K562 (cell line): Measurements from ENCODE around the gene RAMP2. TPM values are rescaled to one million over a fixed set of nuclear protein-coding genes. Genes with fewer than 3 reads are reported as not detected.
A peak's percentile ranks its signal among the peaks of the same experiment; 100 is the strongest.

ENCODE experiments used
- BMI1 ChIP-seq: fragments of 150-350 bp; IDR thresholded peaks from 2 replicates; pipeline ENCODE4 v1.6.1; 2014; ENCODE audit warnings: low read length
- CCAR2 ChIP-seq: fragments of 200-400 bp; formaldehyde crosslinking; IDR thresholded peaks from 2 replicates; pipeline ENCODE4 v1.6.1; 2017; ENCODE audit warnings: mild to moderate bottlenecking, low read depth, low read length
- FOXM1 ChIP-seq, 2 experiments: fragments of 450-650 bp in 1 of 2; sonication (generic) in 1 of 2; formaldehyde crosslinking in 1 of 2; IDR thresholded peaks; 2 replicates each; pipeline versions ENCODE4 v1.6.1 to v1.9.0; 2017 to 2022; ENCODE audit warnings: low read depth in 2 of 2, mild to moderate bottlenecking in 2 of 2, missing genetic modification reagents in 1 of 2, moderate library complexity in 1 of 2
- HMG20A ChIP-seq: fragments of 450-650 bp; formaldehyde crosslinking; conservative IDR thresholded peaks from 2 replicates; pipeline ENCODE4 v1.4.0; 2020; ENCODE audit warnings: mild to moderate bottlenecking, mixed read lengths
- HMGN3 ChIP-seq: IDR thresholded peaks from 2 replicates; pipeline ENCODE4 v1.6.1; 2011; ENCODE audit warnings: borderline replicate concordance, low read depth, mild to moderate bottlenecking, mixed read lengths, low read length; ENCODE audit not compliant: insufficient read length; ENCODE audit errors: extremely low read depth
- IRF9 ChIP-seq: fragments of 450-650 bp; IDR thresholded peaks from 2 replicates; pipeline ENCODE4 v1.6.1; 2016; ENCODE audit warnings: missing biosample characterization, missing genetic modification characterization
- KLF16 ChIP-seq: IDR thresholded peaks from 2 replicates; pipeline ENCODE4 v1.6.1; 2016; ENCODE audit warnings: antibody characterized with exemption
- MED1 ChIP-seq: sonication (generic); formaldehyde crosslinking; IDR thresholded peaks from 2 replicates; pipeline ENCODE4 v1.8.1; 2023; ENCODE audit warnings: missing genetic modification reagents, borderline replicate concordance
- MLX ChIP-seq, 2 experiments: fragments of 450-650 bp in 1 of 2; sonication (generic) in 1 of 2; formaldehyde crosslinking; conservative IDR thresholded peaks; 2 replicates each; pipeline versions ENCODE4 v1.4.0 to v1.8.1; 2020 to 2022; ENCODE audit warnings: mild to moderate bottlenecking in 1 of 2, missing genetic modification reagents in 1 of 2
- MYNN ChIP-seq, 2 experiments: sonication (generic); formaldehyde crosslinking in 1 of 2; IDR thresholded peaks; 2 replicates each; pipeline versions ENCODE4 v1.5.0 to v1.6.1; 2016 to 2020; ENCODE audit warnings: antibody characterized with exemption in 1 of 2, missing genetic modification reagents in 1 of 2
- NFE2 ChIP-seq: IDR thresholded peaks from 2 replicates; pipeline ENCODE4 v1.6.1; 2014; ENCODE audit warnings: antibody characterized with exemption, low read depth
- NFE2L1 ChIP-seq: fragments of 450-650 bp; IDR thresholded peaks from 2 replicates; pipeline ENCODE4 v1.6.1; 2016; ENCODE audit warnings: missing genetic modification characterization, low read depth, mild to moderate bottlenecking, missing compliant biosample characterization, moderate library complexity, borderline replicate concordance
- NR2C2 ChIP-seq, 2 experiments: fragments of 200-800 bp in 1 of 2; sonication (Bioruptor generic) in 1 of 2; sonication (generic) in 1 of 2; formaldehyde crosslinking in 1 of 2; IDR thresholded peaks; 2 replicates each; pipeline versions ENCODE4 v1.6.1 to v1.8.0; 2016 to 2022; ENCODE audit warnings: mild to moderate bottlenecking in 1 of 2, missing compliant biosample characterization in 1 of 2, missing genetic modification characterization in 1 of 2, missing genetic modification reagents in 1 of 2
- PPARD ChIP-seq: fragments of 250-450 bp; sonication (Bioruptor Pico); IDR thresholded peaks from 2 replicates; pipeline ENCODE4 v1.8.0; 2022; ENCODE audit warnings: inconsistent platforms, mild to moderate bottlenecking, moderate library complexity
- SMARCB1 ChIP-seq: IDR thresholded peaks from 2 replicates; pipeline ENCODE4 v1.6.1; 2011; ENCODE audit warnings: improper control_type of control experiment, low read depth; ENCODE audit not compliant: insufficient read length
- TAF1 ChIP-seq: IDR thresholded peaks from 2 replicates; pipeline ENCODE4 v1.6.1; 2011; ENCODE audit warnings: mild to moderate bottlenecking, low read length, moderate library complexity; ENCODE audit not compliant: insufficient read depth, control insufficient read depth, severe bottlenecking; ENCODE audit errors: extremely low read depth
- ZBTB17 ChIP-seq: fragments of 450-650 bp; formaldehyde crosslinking; IDR thresholded peaks from 2 replicates; pipeline ENCODE4 v1.4.0; 2020; ENCODE audit warnings: mild to moderate bottlenecking
- ZNF232 ChIP-seq: sonication (generic); formaldehyde crosslinking; IDR thresholded peaks from 2 replicates; pipeline ENCODE4 v1.8.0; 2022; ENCODE audit warnings: mild to moderate bottlenecking, missing genetic modification reagents
- ZNF24 ChIP-seq: fragments of 450-650 bp; IDR thresholded peaks from 2 replicates; pipeline ENCODE4 v1.6.1; 2016
- ZNF3 ChIP-seq: fragments of 250-450 bp; sonication (Bioruptor Pico); IDR thresholded peaks from 2 replicates; pipeline ENCODE4 v1.5.0; 2021; ENCODE audit warnings: mild to moderate bottlenecking, moderate library complexity
- ZNF766 ChIP-seq: fragments of 200-800 bp; sonication (Bioruptor generic); conservative IDR thresholded peaks from 2 replicates; pipeline ENCODE4 v1.6.1; 2016; ENCODE audit warnings: missing genetic modification characterization, missing compliant biosample characterization
- polyA plus RNA-seq, 8 experiments: library from polyadenylated mRNA; depleted of rRNA in 4 of 8; stranded (reverse) in 5 of 8; unstranded in 3 of 8; fragments of >200 nt; fragmentation: Nextera tagmentation in 2 of 8; fragmentation: Illumina TruSeq in 1 of 8; extraction: Ambion mirVana in 2 of 8; extraction: Trizol in 1 of 8; gene quantifications; 2 replicates each; pipeline versions ENCODE4 v1.2.1 to v1.2.3, GENCODE V29; 2011 to 2014; ENCODE audit warnings: inconsistent platforms in 1 of 8, missing spikeins in 1 of 8
- total RNA-seq, 7 experiments: library from RNA; depleted of rRNA in 6 of 7; stranded (reverse); fragments of >200 nt in 6 of 7; fragmentation: Illumina TruSeq in 2 of 7; extraction: Trizol in 2 of 7; gene quantifications; 2 replicates each; pipeline versions ENCODE4 v1.2.1 to v1.2.3, GENCODE V29; 2011 to 2021; ENCODE audit warnings: low replicate concordance in 1 of 7
- TF ChIP-seq, protein P1 (sequence below), 2 experiments: fragments of 250-450 bp in 1 of 2; fragments of 450-650 bp in 1 of 2; sonication (Bioruptor Pico) in 1 of 2; IDR thresholded peaks; 2 replicates each; pipeline versions ENCODE4 v1.6.1 to v1.8.0; 2016 to 2021; ENCODE audit warnings: mild to moderate bottlenecking in 2 of 2, moderate library complexity in 2 of 2, missing compliant biosample characterization in 1 of 2, missing genetic modification characterization in 1 of 2
- TF ChIP-seq, protein P2 (sequence below): fragments of 450-650 bp; IDR thresholded peaks from 2 replicates; pipeline ENCODE4 v1.6.1; 2018; ENCODE audit warnings: mild to moderate bottlenecking, low read depth; ENCODE audit not compliant: partially characterized antibody

The RAMP2 gene
- total and polyA plus RNA-seq, 9 of the 15 experiments (the other 6 are each of a cell fraction or from before 2014, with no cell fraction given) = not detected

- TF ChIP-seq NR2C2 (CRISPR knock-in tag; IDR thresholded peaks at IDR 0.05) = no peak
- TF ChIP-seq NR2C2 (tag; IDR thresholded peaks at IDR 0.05) = no peak
- TF ChIP-seq MLX (CRISPR knock-in tag; conservative IDR thresholded peaks at IDR 0.05) = no peak
- 0 out of 2 replicates have a peak, but pooled peaks have one; percentile 24 for TF ChIP-seq ZNF766 (CRISPR knock-in tag)
- TF ChIP-seq, protein P1, sequence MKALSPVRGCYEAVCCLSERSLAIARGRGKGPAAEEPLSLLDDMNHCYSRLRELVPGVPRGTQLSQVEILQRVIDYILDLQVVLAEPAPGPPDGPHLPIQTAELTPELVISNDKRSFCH (CRISPR knock-in tag; IDR thresholded peaks at IDR 0.05) = no peak
- TF ChIP-seq, protein P1 (tag; IDR thresholded peaks at IDR 0.05) = no peak
- no peak for TF ChIP-seq IRF9 (tag)
- TF ChIP-seq, protein P2, sequence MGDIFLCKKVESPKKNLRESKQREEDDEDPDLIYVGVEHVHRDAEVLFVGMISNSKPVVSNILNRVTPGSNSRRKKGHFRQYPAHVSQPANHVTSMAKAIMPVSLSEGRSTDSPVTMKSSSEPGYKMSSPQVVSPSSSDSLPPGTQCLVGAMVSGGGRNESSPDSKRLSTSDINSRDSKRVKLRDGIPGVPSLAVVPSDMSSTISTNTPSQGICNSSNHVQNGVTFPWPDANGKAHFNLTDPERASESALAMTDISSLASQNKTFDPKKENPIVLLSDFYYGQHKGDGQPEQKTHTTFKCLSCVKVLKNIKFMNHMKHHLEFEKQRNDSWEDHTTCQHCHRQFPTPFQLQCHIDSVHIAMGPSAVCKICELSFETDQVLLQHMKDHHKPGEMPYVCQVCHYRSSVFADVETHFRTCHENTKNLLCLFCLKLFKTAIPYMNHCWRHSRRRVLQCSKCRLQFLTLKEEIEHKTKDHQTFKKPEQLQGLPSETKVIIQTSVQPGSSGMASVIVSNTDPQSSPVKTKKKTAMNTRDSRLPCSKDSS = no peak
- TF ChIP-seq CCAR2 = no peak
- peak; percentile 9; the same call in 1 of the 2 replicates for TF ChIP-seq NFE2
- peak; percentile 61 for TF ChIP-seq FOXM1 (IDR thresholded peaks at IDR 0.05; ENCODE audit: low read depth)
- TF ChIP-seq FOXM1 (CRISPR knock-in tag; IDR thresholded peaks at IDR 0.05; ENCODE audit: low read depth) = no peak
- TF ChIP-seq ZBTB17 (CRISPR knock-in tag) = no peak
- peak; percentile 86 for TF ChIP-seq TAF1
- no peak for TF ChIP-seq SMARCB1
- TF ChIP-seq KLF16 = peak; percentile 87
- no peak for TF ChIP-seq MED1 (CRISPR knock-in tag)
- peak; percentile 91 for TF ChIP-seq MYNN (IDR thresholded peaks at IDR 0.05)
- TF ChIP-seq MYNN (CRISPR knock-in tag; IDR thresholded peaks at IDR 0.05) = no peak
- no peak for TF ChIP-seq PPARD (CRISPR knock-in tag)
- TF ChIP-seq HMGN3 = peak; percentile 70
- no peak for TF ChIP-seq HMG20A (CRISPR knock-in tag)
- TF ChIP-seq ZNF232 (CRISPR knock-in tag) = no peak
- no peak for TF ChIP-seq ZNF3 (CRISPR knock-in tag)
- TF ChIP-seq NFE2L1 = no peak
- TF ChIP-seq ZNF24 = no peak
- no peak for TF ChIP-seq BMI1
Measured at GRCh38 chr17:42779936-42780850, 19.2 kb downstream of the RAMP2 start, which contains the start of gene WNK4 (continued).
